SJSA1 (cell line): Measurements from ENCODE around the gene BOK. TPM values are rescaled to one million over a fixed set of nuclear protein-coding genes. Genes with fewer than 3 reads are reported as not detected.

ENCODE experiments used
- DNase-seq, 2 experiments: peaks; one replicate each; pipeline ENCODE4 v3.0.0-alpha.2; 2015 to 2020; ENCODE audit warnings: low spot score in 2 of 2, low read depth in 1 of 2
- H3K27ac ChIP-seq: fragments of 250-450 bp; sonication (Bioruptor Pico); 2 replicates; pipeline ENCODE4 v1.5.1; 2020; ENCODE audit warnings: mild to moderate bottlenecking, moderate library complexity
- H3K27me3 ChIP-seq: fragments of 250-450 bp; sonication (Bioruptor Pico); replicated peaks from 2 replicates; pipeline ENCODE4 v1.5.1; 2020; ENCODE audit warnings: mild to moderate bottlenecking, moderate library complexity
- H3K36me3 ChIP-seq: fragments of 250-450 bp; sonication (Bioruptor Pico); 2 replicates; pipeline ENCODE4 v1.5.1; 2020; ENCODE audit warnings: mild to moderate bottlenecking
- H3K4me1 ChIP-seq: fragments of 250-450 bp; sonication (Bioruptor Pico); replicated peaks from 2 replicates; pipeline ENCODE4 v1.6.1; 2021; ENCODE audit warnings: mild to moderate bottlenecking
- H3K4me3 ChIP-seq: fragments of 250-450 bp; sonication (Bioruptor Pico); 2 replicates; pipeline ENCODE4 v1.5.1; 2020; ENCODE audit warnings: mild to moderate bottlenecking
- H3K9me3 ChIP-seq: fragments of 250-450 bp; sonication (Bioruptor Pico); replicated peaks from 2 replicates; pipeline ENCODE4 v1.5.1; 2020; ENCODE audit warnings: mild to moderate bottlenecking
- total RNA-seq: library from RNA; depleted of rRNA; stranded (reverse); fragments of >200 nt; shearing (Covaris generic); gene quantifications from 2 replicates; pipeline ENCODE4 v1.2.3, GENCODE V29; 2014

The BOK gene
- total RNA-seq, 1 experiment from 2014 or later: 337 TPM

GRCh38 chr2:241598487-241598886 is 39.9 kb downstream of the BOK start:
- no peaks in the 10 kb centered on the region for H3K4me1 ChIP-seq
- DNase-seq: no peak
- no peaks in the 10 kb centered on the region for H3K27me3 ChIP-seq
- H3K27ac ChIP-seq: no peak overlapping the region
- no peaks in the 10 kb centered on the region for H3K9me3 ChIP-seq
- H3K36me3 ChIP-seq: peaks cover 57% of the 10 kb centered on the region
- no peak overlapping the region for H3K4me3 ChIP-seq

GRCh38 chr2:241599615-241600014 is 41.1 kb downstream of the BOK start:
- Histone ChIP-seq H3K27ac (no peak overlapping the region), H3K36me3 (peaks cover 55% of the 10 kb centered on the region), H3K4me3 (no peak overlapping the region), H3K27me3 (no peaks in the 10 kb centered on the region), H3K4me1 (no peaks in the 10 kb centered on the region), H3K9me3 (no peaks in the 10 kb centered on the region)
- no peak for DNase-seq

- H3K27me3 ChIP-seq: no peaks in the 10 kb centered on the region
- no peak overlapping the region for H3K4me3 ChIP-seq
- no peaks in the 10 kb centered on the region for H3K9me3 ChIP-seq
- H3K4me1 ChIP-seq: no peaks in the 10 kb centered on the region
- no peak overlapping the region for H3K27ac ChIP-seq
- no peak for DNase-seq
- H3K36me3 ChIP-seq: peaks cover 59% of the 10 kb centered on the region
Measured at GRCh38 chr2:241601841-241602240, 43.3 kb downstream of the BOK start.

GRCh38 chr2:241602720-241603119 is 44.2 kb downstream of the BOK start:
- H3K36me3 ChIP-seq: peaks cover 50% of the 10 kb centered on the region
- H3K4me3 ChIP-seq: no peak overlapping the region
- H3K4me1 ChIP-seq: no peaks in the 10 kb centered on the region
- H3K27ac ChIP-seq: no peak overlapping the region
- no peaks in the 10 kb centered on the region for H3K27me3 ChIP-seq
- DNase-seq: no peak
- no peaks in the 10 kb centered on the region for H3K9me3 ChIP-seq

- no peak overlapping the region for H3K4me3 ChIP-seq
- peaks cover 53% of the 10 kb centered on the region for H3K36me3 ChIP-seq
- no peaks in the 10 kb centered on the region for H3K9me3 ChIP-seq
- H3K27me3 ChIP-seq: no peaks in the 10 kb centered on the region
- no peaks in the 10 kb centered on the region for H3K4me1 ChIP-seq
- no peak overlapping the region for H3K27ac ChIP-seq
- no peak for DNase-seq
Measured at GRCh38 chr2:241603686-241604085, 45.1 kb downstream of the BOK start.

- Histone ChIP-seq H3K9me3 (no peaks in the 10 kb centered on the region), H3K27ac (no peak overlapping the region)
- no peak for DNase-seq
Measured at GRCh38 chr2:241606186-241606585, 47.6 kb downstream of the BOK start.

GRCh38 chr2:241607162-241607885 is 48.8 kb downstream of the BOK start:
- Histone ChIP-seq H3K9me3 (no peaks in the 10 kb centered on the region), H3K4me3 (no peak overlapping the region), H3K27me3 (no peaks in the 10 kb centered on the region), H3K4me1 (peaks cover 13% of the 10 kb centered on the region), H3K36me3 (peaks cover 40% of the 10 kb centered on the region), H3K27ac (no peak overlapping the region)
- DNase-seq: no peak

More at GRCh38 chr2:241606186-241606585, 47.6 kb downstream of the BOK start:
- no peaks in the 10 kb centered on the region for H3K27me3 ChIP-seq
- H3K36me3 ChIP-seq: peaks cover 44% of the 10 kb centered on the region
- peaks cover 10% of the 10 kb centered on the region for H3K4me1 ChIP-seq
- no peak overlapping the region for H3K4me3 ChIP-seq

- H3K4me3 ChIP-seq: no peak overlapping the region
- no peak overlapping the region for H3K27ac ChIP-seq
- H3K27me3 ChIP-seq: no peaks in the 10 kb centered on the region
- no peak for DNase-seq
- H3K36me3 ChIP-seq: peaks cover 34% of the 10 kb centered on the region
- H3K4me1 ChIP-seq: peaks cover 18% of the 10 kb centered on the region
- no peaks in the 10 kb centered on the region for H3K9me3 ChIP-seq
Measured at GRCh38 chr2:241608881-241609280, 50.3 kb downstream of the BOK start.

- H3K4me3 ChIP-seq: peak overlapping the region; percentile 35
- H3K9me3 ChIP-seq: no peaks in the 10 kb centered on the region
- DNase-seq: peak; percentile 65 to 77
- H3K27me3 ChIP-seq: no peaks in the 10 kb centered on the region
- H3K27ac ChIP-seq: 0 out of 2 replicates have a peak overlapping the region, but pooled peaks have one; percentile 32
- H3K4me1 ChIP-seq: peaks cover 18% of the 10 kb centered on the region
- H3K36me3 ChIP-seq: peaks cover 24% of the 10 kb centered on the region
Measured at GRCh38 chr2:241609859-241610793, 51.6 kb downstream of the BOK start.

- Histone ChIP-seq H3K27me3 (no peaks in the 10 kb centered on the region), H3K4me1 (peaks cover 18% of the 10 kb centered on the region), H3K27ac (no peak overlapping the region), H3K4me3 (no peak overlapping the region), H3K9me3 (no peaks in the 10 kb centered on the region), H3K36me3 (peaks cover 17% of the 10 kb centered on the region)
- no peak for DNase-seq
Measured at GRCh38 chr2:241611062-241611461, 52.5 kb downstream of the BOK start.

- H3K9me3 ChIP-seq: no peaks in the 10 kb centered on the region
- peaks cover 18% of the 10 kb centered on the region for H3K36me3 ChIP-seq
- DNase-seq: no peak
- H3K27ac ChIP-seq: no peak overlapping the region
- peaks cover 18% of the 10 kb centered on the region for H3K4me1 ChIP-seq
- no peaks in the 10 kb centered on the region for H3K27me3 ChIP-seq
- H3K4me3 ChIP-seq: no peak overlapping the region
Measured at GRCh38 chr2:241612156-241613016, 53.8 kb downstream of the BOK start.

GRCh38 chr2:241613017-241613780 is 54.7 kb downstream of the BOK start:
- H3K27me3 ChIP-seq: no peaks in the 10 kb centered on the region
- H3K4me3 ChIP-seq: no peak overlapping the region
- H3K27ac ChIP-seq: no peak overlapping the region
- DNase-seq: peak in 1 of 2 experiments; percentile 12
- peaks cover 18% of the 10 kb centered on the region for H3K4me1 ChIP-seq
- H3K36me3 ChIP-seq: peaks cover 21% of the 10 kb centered on the region
- no peaks in the 10 kb centered on the region for H3K9me3 ChIP-seq

- Histone ChIP-seq H3K9me3 (no peaks in the 10 kb centered on the region), H3K27me3 (no peaks in the 10 kb centered on the region), H3K4me3 (no peak overlapping the region), H3K27ac (no peak overlapping the region), H3K4me1 (peaks cover 14% of the 10 kb centered on the region), H3K36me3 (peaks cover 22% of the 10 kb centered on the region)
- no peak for DNase-seq
Measured at GRCh38 chr2:241615041-241615440, 56.5 kb downstream of the BOK start.
